Measurements from ENCODE around the gene PRR11.
"Not testable (repeated sequence)": the region's sequence is repeated elsewhere in the genome, so short reads cannot be mapped to it uniquely, and the experiment has no call there.

GRCh38 chr17:59138339-59138738 lies 17.2 kb upstream of the PRR11 start:
- not testable (repeated sequence) for TF ChIP-seq CTCF, POLR2AphosphoS5 (IDR thresholded peaks at IDR 0.05)
